OCI-LY1 (cell line): ENCODE data around the gene FTMT.

Experiments used
- CTCF ChIP-seq: fragments of 200-600 bp; sonication (generic), shearing (Covaris generic); IDR thresholded peaks from 2 replicates; pipeline ENCODE4 v1.5.1; 2017; ENCODE audit warnings: mild to moderate bottlenecking, antibody characterized with exemption, low read length, moderate library complexity, mixed read lengths
- EZH2 ChIP-seq: fragments of 200-600 bp; sonication (generic), shearing (Covaris generic); IDR thresholded peaks from 2 replicates; pipeline ENCODE4 v1.8.0; 2017; ENCODE audit warnings: borderline replicate concordance, mixed run types, mild to moderate bottlenecking, antibody characterized with exemption, low read length, moderate library complexity, mixed read lengths

GRCh38 chr5:121834021-121834420 is 17.7 kb upstream of the FTMT start:
- TF ChIP-seq CTCF (no peak), EZH2 (no peak)
